GM23338 (cell line): ENCODE results near the gene OPTN. TPM values are rescaled to one million over a fixed set of nuclear protein-coding genes. Genes with fewer than 3 reads are reported as not detected.

Experiments
- ATAC-seq: fragments of 200-7000 bp; cut with Tn5 transposase; 3 replicates; pipeline ENCODE4 v1.9.1; 2020
- DNase-seq: peaks from one replicate; pipeline ENCODE4 v3.0.0-alpha.2; 2015; ENCODE audit warnings: low spot score
- H2AFZ ChIP-seq: fragments of 200-600 bp; sonication (generic); 2 replicates; pipeline ENCODE4 v1.8.0; 2016; ENCODE audit warnings: antibody characterized with exemption, mild to moderate bottlenecking, moderate library complexity
- H3F3A ChIP-seq: fragments of 200-600 bp; sonication (generic); replicated peaks from 2 replicates; pipeline ENCODE4 v1.8.0; 2017; ENCODE audit warnings: antibody characterized with exemption, mixed run types, low read depth
- H3K27ac ChIP-seq: fragments of 200-600 bp; sonication (generic); 2 replicates; pipeline ENCODE4 v1.6.1; 2016; ENCODE audit warnings: low read depth
- H3K27me3 ChIP-seq: fragments of 200-600 bp; sonication (generic); 2 replicates; pipeline ENCODE4 v1.8.0; 2016; ENCODE audit warnings: mild to moderate bottlenecking, mixed run types, moderate library complexity; ENCODE audit not compliant: insufficient read depth
- H3K36me3 ChIP-seq: fragments of 200-600 bp; sonication (generic); 2 replicates; pipeline ENCODE4 v1.8.0; 2016; ENCODE audit warnings: mild to moderate bottlenecking; ENCODE audit not compliant: insufficient read depth
- H3K4me1 ChIP-seq: fragments of 200-600 bp; sonication (generic); 2 replicates; pipeline ENCODE4 v1.8.0; 2016; ENCODE audit warnings: mild to moderate bottlenecking, moderate library complexity; ENCODE audit not compliant: insufficient read depth
- H3K4me2 ChIP-seq: fragments of 200-600 bp; sonication (generic); 2 replicates; pipeline ENCODE4 v1.7.1; 2017; ENCODE audit warnings: mixed run types
- H3K4me3 ChIP-seq: fragments of 200-600 bp; sonication (generic); 2 replicates; pipeline ENCODE4 v1.6.1; 2016; ENCODE audit warnings: mixed run types
- H3K79me2 ChIP-seq: fragments of 200-600 bp; sonication (generic); replicated peaks from 2 replicates; pipeline ENCODE4 v1.8.0; 2017; ENCODE audit warnings: mild to moderate bottlenecking; ENCODE audit not compliant: insufficient read depth
- H3K9me2 ChIP-seq: fragments of 200-600 bp; sonication (generic); 2 replicates; pipeline ENCODE4 v1.8.0; 2017; ENCODE audit not compliant: insufficient read depth
- H4K20me1 ChIP-seq: fragments of 200-600 bp; sonication (generic); replicated peaks from 2 replicates; pipeline ENCODE4 v1.8.0; 2017; ENCODE audit warnings: mild to moderate bottlenecking; ENCODE audit not compliant: insufficient read depth
- H3K27ac Mint-ChIP-seq: 2 replicates; pipeline ENCODE4 v1.8.0; 2020; ENCODE audit warnings: inconsistent platforms, mild to moderate bottlenecking, moderate library complexity, mixed read lengths
- H3K27me3 Mint-ChIP-seq: 3 replicates; pipeline ENCODE4 v1.8.0; 2022; ENCODE audit warnings: low read depth, mild to moderate bottlenecking, moderate library complexity, mixed read lengths, inconsistent platforms; ENCODE audit not compliant: insufficient read depth, poor library complexity
- H3K36me3 Mint-ChIP-seq: 3 replicates; pipeline ENCODE4 v1.8.0; 2021; ENCODE audit warnings: low read depth, mild to moderate bottlenecking, inconsistent platforms, moderate library complexity, mixed read lengths
- H3K4me1 Mint-ChIP-seq: 3 replicates; pipeline ENCODE4 v1.8.0; 2020; ENCODE audit warnings: mild to moderate bottlenecking, inconsistent platforms, mixed read lengths
- H3K4me3 Mint-ChIP-seq: 3 replicates; pipeline ENCODE4 v1.8.0; 2021; ENCODE audit warnings: moderate library complexity, mild to moderate bottlenecking, inconsistent platforms, mixed read lengths
- H3K9me3 Mint-ChIP-seq: 3 replicates; pipeline ENCODE4 v1.8.0; 2020; ENCODE audit warnings: moderate library complexity, mild to moderate bottlenecking, inconsistent platforms, mixed read lengths
- CREB1 ChIP-seq: fragments of 250-450 bp; sonication (Bioruptor Pico); IDR thresholded peaks from 2 replicates; pipeline ENCODE4 v1.5.0; 2020; ENCODE audit warnings: low read depth, mild to moderate bottlenecking, moderate library complexity
- EZH2 ChIP-seq: fragments of 200-600 bp; sonication (generic); IDR thresholded peaks from one replicate; pipeline ENCODE4 v1.8.0; 2017; ENCODE audit warnings: antibody characterized with exemption, mild to moderate bottlenecking, low read depth; ENCODE audit not compliant: unreplicated experiment
- EZH2phosphoT487 ChIP-seq: fragments of 200-600 bp; sonication (generic); IDR thresholded peaks from one replicate; pipeline ENCODE4 v1.8.1; 2018; ENCODE audit warnings: antibody characterized with exemption; ENCODE audit not compliant: unreplicated experiment
- JUNB ChIP-seq: IDR thresholded peaks from one replicate; pipeline ENCODE4 v1.6.1; 2016; ENCODE audit warnings: antibody characterized with exemption; ENCODE audit not compliant: unreplicated experiment
- POLR2AphosphoS5 ChIP-seq: IDR thresholded peaks from 2 replicates; pipeline ENCODE4 v1.6.1; 2016; ENCODE audit warnings: antibody characterized with exemption, low read depth
- STAT1 ChIP-seq: IDR thresholded peaks from one replicate; pipeline ENCODE4 v1.6.1; 2016; ENCODE audit warnings: antibody characterized with exemption; ENCODE audit not compliant: unreplicated experiment
- ZNF114 ChIP-seq: fragments of 250-450 bp; sonication (Bioruptor Pico); IDR thresholded peaks from 2 replicates; pipeline ENCODE4 v1.5.0; 2020; ENCODE audit warnings: mild to moderate bottlenecking, moderate library complexity
- ZNF331 ChIP-seq: fragments of 250-450 bp; sonication (Bioruptor Pico); IDR thresholded peaks from 2 replicates; pipeline ENCODE4 v1.5.0; 2020; ENCODE audit warnings: low read depth, mild to moderate bottlenecking, moderate library complexity
- polyA plus RNA-seq: library from polyadenylated mRNA; unstranded; fragments of >200 nt; fragmentation: Nextera tagmentation; extraction: Ambion mirVana; gene quantifications from 2 replicates; pipeline ENCODE4 v1.2.1, GENCODE V29; 2016
- total RNA-seq: library from RNA; depleted of rRNA; stranded (reverse); fragments of >200 nt; shearing (Covaris generic); gene quantifications from 2 replicates; pipeline ENCODE4 v1.2.3, GENCODE V29; 2014
- TF ChIP-seq, protein P1 (sequence below): fragments of 250-450 bp; sonication (Bioruptor Pico); IDR thresholded peaks from 2 replicates; pipeline ENCODE4 v1.5.0; 2020; ENCODE audit warnings: mild to moderate bottlenecking, moderate library complexity
- TF ChIP-seq, protein P2 (sequence below): IDR thresholded peaks from 2 replicates; pipeline ENCODE4 v1.6.1; 2016; ENCODE audit warnings: antibody characterized with exemption
- TF ChIP-seq, protein P3 (sequence below), 2 experiments: fragments of 200-600 bp in 1 of 2; sonication (generic) in 1 of 2; conservative IDR thresholded peaks; 2 replicates each; pipeline versions ENCODE4 v1.5.1 to v1.6.1; 2016 to 2017; ENCODE audit warnings: antibody characterized with exemption in 2 of 2, low read depth in 2 of 2, mild to moderate bottlenecking in 2 of 2, moderate library complexity in 1 of 2
- TF ChIP-seq, protein P4 (sequence below): IDR thresholded peaks from one replicate; pipeline ENCODE4 v1.6.1; 2018; ENCODE audit warnings: antibody characterized with exemption; ENCODE audit not compliant: unreplicated experiment

The OPTN gene
- total and polyA plus RNA-seq, 2 experiments from 2014 or later = 6.0 to 13.0 TPM

DNA sequence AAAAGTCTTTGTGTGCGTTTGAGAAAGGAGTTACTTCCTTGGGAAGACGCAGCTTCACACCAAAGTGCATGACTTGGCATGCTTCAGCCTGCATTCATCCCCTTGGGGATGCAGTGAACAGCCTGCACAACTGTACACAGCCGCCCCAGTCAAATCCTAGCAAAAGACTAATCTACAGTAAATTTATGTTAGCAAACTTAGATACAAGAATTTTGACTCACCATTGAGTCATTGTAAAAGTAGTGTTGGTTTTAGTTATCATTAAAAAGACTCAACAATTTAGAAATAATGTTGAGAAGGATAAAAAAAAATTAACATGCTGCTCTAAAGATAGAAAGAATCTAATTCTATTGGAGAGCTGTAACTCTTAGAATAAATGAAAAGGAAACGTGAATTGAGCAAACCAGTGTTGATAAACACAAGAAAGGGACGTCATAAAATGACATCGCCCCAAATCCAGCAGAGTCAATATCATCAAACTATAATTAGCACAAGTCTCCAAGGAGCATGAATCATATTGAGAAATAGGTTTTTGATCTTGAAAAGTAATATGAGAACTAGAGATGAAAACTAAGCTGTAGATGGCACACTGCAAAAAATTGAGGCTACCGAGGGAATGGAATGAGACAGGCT, 11.9 kb upstream of the OPTN start:
- no peak overlapping the region; the same call in 1 of the 2 replicates for H3K27ac Mint-ChIP-seq

More for the DNA sequence above, 11.9 kb upstream of the OPTN start:
- peaks cover 36% of the 10 kb centered on the region for H3K36me3 Mint-ChIP-seq
- Histone ChIP-seq H3K36me3 (peaks cover 18% of the 10 kb centered on the region), H3K27ac (no peak overlapping the region), H3K79me2 (no peaks in the 10 kb centered on the region), H3K4me2 (no peak overlapping the region), H3K4me3 (no peak overlapping the region), H3F3A (no peaks in the 10 kb centered on the region), H3K4me1 (no peaks in the 10 kb centered on the region), H3K27me3 (no peaks in the 10 kb centered on the region), H2AFZ (no peak overlapping the region), H3K9me2 (peaks cover 8% of the 10 kb centered on the region; the same call in 1 of the 2 replicates), H4K20me1 (no peaks in the 10 kb centered on the region)
- peaks cover 3% of the 10 kb centered on the region for H3K27me3 Mint-ChIP-seq
- no peak overlapping the region for H3K4me3 Mint-ChIP-seq
- H3K9me3 Mint-ChIP-seq = peaks cover 61% of the 10 kb centered on the region
- TF ChIP-seq, protein P1, sequence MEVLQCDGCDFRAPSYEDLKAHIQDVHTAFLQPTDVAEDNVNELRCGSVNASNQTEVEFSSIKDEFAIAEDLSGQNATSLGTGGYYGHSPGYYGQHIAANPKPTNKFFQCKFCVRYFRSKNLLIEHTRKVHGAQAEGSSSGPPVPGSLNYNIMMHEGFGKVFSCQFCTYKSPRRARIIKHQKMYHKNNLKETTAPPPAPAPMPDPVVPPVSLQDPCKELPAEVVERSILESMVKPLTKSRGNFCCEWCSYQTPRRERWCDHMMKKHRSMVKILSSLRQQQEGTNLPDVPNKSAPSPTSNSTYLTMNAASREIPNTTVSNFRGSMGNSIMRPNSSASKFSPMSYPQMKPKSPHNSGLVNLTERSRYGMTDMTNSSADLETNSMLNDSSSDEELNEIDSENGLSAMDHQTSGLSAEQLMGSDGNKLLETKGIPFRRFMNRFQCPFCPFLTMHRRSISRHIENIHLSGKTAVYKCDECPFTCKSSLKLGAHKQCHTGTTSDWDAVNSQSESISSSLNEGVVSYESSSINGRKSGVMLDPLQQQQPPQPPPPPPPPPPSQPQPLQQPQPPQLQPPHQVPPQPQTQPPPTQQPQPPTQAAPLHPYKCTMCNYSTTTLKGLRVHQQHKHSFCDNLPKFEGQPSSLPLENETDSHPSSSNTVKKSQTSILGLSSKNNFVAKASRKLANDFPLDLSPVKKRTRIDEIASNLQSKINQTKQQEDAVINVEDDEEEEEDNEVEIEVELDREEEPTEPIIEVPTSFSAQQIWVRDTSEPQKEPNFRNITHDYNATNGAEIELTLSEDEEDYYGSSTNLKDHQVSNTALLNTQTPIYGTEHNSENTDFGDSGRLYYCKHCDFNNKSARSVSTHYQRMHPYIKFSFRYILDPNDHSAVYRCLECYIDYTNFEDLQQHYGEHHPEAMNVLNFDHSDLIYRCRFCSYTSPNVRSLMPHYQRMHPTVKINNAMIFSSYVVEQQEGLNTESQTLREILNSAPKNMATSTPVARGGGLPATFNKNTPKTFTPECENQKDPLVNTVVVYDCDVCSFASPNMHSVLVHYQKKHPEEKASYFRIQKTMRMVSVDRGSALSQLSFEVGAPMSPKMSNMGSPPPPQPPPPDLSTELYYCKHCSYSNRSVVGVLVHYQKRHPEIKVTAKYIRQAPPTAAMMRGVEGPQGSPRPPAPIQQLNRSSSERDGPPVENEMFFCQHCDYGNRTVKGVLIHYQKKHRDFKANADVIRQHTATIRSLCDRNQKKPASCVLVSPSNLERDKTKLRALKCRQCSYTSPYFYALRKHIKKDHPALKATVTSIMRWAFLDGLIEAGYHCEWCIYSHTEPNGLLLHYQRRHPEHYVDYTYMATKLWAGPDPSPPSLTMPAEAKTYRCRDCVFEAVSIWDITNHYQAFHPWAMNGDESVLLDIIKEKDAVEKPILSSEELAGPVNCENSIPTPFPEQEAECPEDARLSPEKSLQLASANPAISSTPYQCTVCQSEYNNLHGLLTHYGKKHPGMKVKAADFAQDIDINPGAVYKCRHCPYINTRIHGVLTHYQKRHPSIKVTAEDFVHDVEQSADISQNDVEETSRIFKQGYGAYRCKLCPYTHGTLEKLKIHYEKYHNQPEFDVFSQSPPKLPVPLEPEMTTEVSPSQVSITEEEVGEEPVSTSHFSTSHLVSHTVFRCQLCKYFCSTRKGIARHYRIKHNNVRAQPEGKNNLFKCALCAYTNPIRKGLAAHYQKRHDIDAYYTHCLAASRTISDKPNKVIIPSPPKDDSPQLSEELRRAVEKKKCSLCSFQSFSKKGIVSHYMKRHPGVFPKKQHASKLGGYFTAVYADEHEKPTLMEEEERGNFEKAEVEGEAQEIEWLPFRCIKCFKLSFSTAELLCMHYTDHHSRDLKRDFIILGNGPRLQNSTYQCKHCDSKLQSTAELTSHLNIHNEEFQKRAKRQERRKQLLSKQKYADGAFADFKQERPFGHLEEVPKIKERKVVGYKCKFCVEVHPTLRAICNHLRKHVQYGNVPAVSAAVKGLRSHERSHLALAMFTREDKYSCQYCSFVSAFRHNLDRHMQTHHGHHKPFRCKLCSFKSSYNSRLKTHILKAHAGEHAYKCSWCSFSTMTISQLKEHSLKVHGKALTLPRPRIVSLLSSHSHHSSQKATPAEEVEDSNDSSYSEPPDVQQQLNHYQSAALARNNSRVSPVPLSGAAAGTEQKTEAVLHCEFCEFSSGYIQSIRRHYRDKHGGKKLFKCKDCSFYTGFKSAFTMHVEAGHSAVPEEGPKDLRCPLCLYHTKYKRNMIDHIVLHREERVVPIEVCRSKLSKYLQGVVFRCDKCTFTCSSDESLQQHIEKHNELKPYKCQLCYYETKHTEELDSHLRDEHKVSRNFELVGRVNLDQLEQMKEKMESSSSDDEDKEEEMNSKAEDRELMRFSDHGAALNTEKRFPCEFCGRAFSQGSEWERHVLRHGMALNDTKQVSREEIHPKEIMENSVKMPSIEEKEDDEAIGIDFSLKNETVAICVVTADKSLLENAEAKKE (CRISPR knock-in tag) = no peak
- TF ChIP-seq, protein P2, sequence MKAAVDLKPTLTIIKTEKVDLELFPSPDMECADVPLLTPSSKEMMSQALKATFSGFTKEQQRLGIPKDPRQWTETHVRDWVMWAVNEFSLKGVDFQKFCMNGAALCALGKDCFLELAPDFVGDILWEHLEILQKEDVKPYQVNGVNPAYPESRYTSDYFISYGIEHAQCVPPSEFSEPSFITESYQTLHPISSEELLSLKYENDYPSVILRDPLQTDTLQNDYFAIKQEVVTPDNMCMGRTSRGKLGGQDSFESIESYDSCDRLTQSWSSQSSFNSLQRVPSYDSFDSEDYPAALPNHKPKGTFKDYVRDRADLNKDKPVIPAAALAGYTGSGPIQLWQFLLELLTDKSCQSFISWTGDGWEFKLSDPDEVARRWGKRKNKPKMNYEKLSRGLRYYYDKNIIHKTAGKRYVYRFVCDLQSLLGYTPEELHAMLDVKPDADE = no peak
- no peak for TF ChIP-seq STAT1
- no peak for TF ChIP-seq POLR2AphosphoS5
- TF ChIP-seq JUNB = no peak
- no peak for TF ChIP-seq EZH2
- TF ChIP-seq EZH2phosphoT487 = no peak
- no peak for TF ChIP-seq ZNF331 (CRISPR knock-in tag)
- no peak for TF ChIP-seq CREB1 (CRISPR knock-in tag)
- TF ChIP-seq, protein P3, sequence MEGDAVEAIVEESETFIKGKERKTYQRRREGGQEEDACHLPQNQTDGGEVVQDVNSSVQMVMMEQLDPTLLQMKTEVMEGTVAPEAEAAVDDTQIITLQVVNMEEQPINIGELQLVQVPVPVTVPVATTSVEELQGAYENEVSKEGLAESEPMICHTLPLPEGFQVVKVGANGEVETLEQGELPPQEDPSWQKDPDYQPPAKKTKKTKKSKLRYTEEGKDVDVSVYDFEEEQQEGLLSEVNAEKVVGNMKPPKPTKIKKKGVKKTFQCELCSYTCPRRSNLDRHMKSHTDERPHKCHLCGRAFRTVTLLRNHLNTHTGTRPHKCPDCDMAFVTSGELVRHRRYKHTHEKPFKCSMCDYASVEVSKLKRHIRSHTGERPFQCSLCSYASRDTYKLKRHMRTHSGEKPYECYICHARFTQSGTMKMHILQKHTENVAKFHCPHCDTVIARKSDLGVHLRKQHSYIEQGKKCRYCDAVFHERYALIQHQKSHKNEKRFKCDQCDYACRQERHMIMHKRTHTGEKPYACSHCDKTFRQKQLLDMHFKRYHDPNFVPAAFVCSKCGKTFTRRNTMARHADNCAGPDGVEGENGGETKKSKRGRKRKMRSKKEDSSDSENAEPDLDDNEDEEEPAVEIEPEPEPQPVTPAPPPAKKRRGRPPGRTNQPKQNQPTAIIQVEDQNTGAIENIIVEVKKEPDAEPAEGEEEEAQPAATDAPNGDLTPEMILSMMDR (conservative IDR thresholded peaks at IDR 0.05; ENCODE audit: low read depth in 2 of 2) = no peak
- no peak for TF ChIP-seq ZNF114 (CRISPR knock-in tag)
- TF ChIP-seq, protein P4, sequence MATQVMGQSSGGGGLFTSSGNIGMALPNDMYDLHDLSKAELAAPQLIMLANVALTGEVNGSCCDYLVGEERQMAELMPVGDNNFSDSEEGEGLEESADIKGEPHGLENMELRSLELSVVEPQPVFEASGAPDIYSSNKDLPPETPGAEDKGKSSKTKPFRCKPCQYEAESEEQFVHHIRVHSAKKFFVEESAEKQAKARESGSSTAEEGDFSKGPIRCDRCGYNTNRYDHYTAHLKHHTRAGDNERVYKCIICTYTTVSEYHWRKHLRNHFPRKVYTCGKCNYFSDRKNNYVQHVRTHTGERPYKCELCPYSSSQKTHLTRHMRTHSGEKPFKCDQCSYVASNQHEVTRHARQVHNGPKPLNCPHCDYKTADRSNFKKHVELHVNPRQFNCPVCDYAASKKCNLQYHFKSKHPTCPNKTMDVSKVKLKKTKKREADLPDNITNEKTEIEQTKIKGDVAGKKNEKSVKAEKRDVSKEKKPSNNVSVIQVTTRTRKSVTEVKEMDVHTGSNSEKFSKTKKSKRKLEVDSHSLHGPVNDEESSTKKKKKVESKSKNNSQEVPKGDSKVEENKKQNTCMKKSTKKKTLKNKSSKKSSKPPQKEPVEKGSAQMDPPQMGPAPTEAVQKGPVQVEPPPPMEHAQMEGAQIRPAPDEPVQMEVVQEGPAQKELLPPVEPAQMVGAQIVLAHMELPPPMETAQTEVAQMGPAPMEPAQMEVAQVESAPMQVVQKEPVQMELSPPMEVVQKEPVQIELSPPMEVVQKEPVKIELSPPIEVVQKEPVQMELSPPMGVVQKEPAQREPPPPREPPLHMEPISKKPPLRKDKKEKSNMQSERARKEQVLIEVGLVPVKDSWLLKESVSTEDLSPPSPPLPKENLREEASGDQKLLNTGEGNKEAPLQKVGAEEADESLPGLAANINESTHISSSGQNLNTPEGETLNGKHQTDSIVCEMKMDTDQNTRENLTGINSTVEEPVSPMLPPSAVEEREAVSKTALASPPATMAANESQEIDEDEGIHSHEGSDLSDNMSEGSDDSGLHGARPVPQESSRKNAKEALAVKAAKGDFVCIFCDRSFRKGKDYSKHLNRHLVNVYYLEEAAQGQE = no peak
- H3K4me1 Mint-ChIP-seq = no peaks in the 10 kb centered on the region
- no peak for DNase-seq
- ATAC-seq = no peak
